Stimulated activated CD4-positive, alpha-beta T cell treated with anti-CD3 and anti-CD28 coated beads, Interleukin-2, amount 100 ng/mL, for 48 hours (primary cell): ENCODE measurements around the gene NCOR2.

Source experiments
- DNase-seq, 2 donors: peaks; one replicate each; pipeline ENCODE4 v3.0.0-alpha.2; 2020

NCOR2 gene

GRCh38 chr12:124541322-124541721, 26.1 kb downstream of the NCOR2 start:
- no peak for DNase-seq

DNA sequence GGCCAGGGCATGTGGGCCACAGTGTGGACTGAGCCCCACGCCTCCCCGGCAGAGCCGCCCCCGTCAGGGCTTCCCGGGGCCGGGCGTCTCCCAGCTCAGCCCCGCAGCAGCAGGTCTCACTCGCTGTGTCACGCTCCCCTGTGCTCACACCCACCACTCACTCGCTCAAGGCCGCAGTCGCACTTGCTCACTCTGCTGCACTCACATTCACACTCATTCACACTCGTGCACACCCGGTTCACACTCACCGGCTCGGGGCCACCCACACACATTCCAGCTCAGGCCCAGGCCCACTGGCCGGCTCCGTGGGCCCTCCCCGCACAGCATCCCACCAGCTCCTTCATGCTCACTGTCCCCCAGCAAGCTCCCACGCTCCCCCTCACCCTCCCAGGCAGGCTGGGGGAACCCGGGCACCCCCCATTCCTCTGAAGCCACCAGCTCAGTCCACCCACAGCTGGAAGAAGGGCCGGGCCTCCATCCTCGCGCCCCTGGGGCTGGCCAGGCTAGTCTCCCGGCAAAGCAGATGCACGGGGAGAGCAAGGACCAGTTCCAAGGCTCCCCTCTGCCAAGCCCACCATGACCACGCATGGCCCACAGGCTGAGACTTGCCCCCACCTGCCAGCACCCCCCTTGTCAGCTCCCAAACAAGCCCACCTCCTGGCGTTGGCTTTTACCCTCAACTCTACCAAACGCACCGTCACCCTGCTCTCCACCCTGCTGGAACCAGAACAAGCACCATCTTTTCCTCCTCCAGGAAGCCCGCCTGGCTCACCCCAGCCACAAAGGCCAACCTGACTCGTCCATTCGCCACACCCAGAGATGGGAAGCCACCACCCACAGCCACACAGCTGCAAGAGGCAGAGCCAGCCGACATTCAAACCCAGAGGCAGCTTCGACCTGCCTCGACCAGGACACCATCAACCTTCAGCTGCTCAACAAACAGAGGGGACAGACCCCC, 28.0 kb downstream of the NCOR2 start:
- no peak for DNase-seq

DNA sequence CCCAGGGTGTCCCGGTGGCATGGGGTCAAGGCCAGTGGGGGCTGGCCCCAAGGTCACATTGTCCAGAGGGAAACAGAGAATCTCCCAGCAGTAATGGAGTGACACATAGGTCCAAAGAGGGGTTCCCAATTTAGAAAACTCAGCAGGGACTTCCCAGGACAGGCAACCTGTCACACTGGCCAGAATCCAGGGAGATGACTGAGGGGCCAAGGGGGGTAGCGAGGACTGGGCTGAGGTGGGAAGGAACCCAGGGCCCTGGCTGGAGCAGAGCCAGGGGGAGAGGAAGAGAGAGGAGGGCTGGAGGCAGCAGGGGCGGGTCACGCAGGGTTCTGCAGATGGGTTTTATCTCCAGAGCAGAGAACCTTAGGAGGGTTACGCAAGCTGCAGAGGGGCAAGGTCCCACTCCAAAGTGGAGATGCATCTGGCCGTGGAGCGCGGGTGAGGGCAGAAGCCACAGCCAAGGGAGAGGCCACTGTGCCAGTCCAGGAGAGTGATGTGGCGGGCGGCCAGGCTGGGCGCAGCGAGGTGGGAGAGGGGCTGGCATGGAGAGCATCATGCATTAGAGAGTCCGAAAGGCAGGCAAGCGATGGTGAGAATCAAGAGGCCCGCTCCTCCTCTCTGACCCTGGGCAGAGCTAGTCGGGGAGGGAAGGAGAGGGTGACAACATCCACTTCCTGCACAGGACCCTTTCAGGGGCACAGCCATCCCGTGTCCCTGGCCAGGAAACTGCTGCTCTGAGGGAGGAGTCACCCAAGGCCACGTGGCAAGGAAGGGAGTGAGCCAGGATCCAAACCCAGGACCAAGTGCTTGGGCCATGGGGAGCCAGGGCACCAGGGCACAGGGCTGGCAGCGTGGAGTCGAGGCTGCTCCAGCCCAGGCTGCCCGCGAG, 29.0 kb downstream of the NCOR2 start:
- DNase-seq = no peak

DNA sequence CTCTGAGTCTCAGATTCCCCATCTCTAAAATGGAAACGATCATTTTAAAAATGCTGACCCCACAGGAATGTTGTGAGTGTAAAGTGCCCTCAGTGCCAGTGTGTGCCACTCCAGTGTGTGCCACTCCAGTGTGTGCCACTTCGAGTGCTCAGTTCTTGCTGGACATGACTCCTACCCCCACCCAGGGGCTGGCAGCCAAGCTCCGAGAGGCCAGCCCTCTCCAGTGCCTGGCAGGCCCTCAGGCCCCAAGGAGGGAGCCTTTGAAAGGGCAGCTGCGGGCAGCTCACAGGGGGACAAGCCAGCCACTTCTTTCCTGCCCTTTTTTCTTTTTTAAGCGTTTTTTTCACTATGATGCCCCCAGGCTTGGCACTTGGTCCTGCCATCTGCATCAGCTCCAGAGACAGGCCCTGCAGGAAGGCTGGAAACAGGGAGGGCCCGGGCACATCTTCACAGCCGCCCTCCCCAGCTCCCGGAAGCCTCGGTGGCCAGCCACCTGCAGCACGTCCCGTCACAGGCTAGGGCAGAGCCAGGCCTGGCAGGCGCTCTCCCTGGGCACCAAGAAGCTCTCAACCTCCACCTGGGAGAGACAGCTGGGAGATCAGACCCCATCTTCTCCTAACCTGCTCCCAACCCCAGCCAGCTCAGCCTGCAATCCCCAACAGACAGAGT, 29.8 kb downstream of the NCOR2 start:
- DNase-seq = no peak

- DNase-seq = no peak
These were observed 30.8 kb downstream of the NCOR2 start for GRCh38 chr12:124536641-124537040.

- DNase-seq = no peak
These were observed 32.4 kb downstream of the NCOR2 start for GRCh38 chr12:124534776-124535740.

GRCh38 chr12:124533456-124533855, 34.0 kb downstream of the NCOR2 start:
- no peak for DNase-seq

- DNase-seq = no peak
These were observed 34.4 kb downstream of the NCOR2 start for GRCh38 chr12:124532967-124533366.

DNA sequence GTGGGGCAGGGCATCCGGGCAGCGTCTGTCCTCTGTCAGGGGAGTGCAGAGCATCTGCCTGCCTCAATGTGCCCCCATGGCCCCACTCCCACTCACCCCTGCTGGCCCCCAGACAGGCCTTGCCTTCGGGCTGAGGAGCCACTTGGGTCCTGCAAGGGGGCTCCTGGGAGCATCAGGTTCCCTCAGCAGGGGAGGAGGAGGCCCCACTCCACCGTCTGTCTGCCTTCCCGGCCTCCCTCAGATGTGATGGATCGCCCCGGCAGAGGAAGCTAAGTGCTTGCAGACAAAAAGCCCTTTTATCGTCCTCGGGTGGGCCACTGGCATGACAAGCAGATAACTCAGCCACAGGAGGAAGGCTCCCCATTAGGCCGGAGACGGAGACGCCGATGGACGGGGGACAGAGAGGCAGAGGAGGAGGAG, 35.1 kb downstream of the NCOR2 start:
- DNase-seq = no peak

DNA sequence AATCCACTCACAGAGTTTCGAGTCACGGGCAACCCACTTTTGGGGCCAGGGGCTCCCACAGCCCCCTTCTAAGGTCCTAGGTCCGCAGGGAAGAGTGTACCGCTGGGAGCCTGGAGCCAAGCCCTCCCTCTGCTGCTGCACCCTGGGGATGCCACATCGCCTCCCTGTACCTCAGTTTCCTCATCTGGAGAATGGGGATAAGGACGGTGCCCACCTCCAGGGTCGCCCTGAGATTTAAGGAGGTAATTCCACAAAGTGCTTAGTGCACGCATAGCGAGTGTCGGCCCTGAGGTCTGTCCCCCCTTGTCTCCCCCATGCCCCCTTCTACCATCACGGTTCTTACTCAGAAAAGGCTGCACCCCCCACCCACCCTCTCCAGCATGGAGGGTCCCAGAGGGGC, 35.5 kb downstream of the NCOR2 start:
- no peak for DNase-seq

DNA sequence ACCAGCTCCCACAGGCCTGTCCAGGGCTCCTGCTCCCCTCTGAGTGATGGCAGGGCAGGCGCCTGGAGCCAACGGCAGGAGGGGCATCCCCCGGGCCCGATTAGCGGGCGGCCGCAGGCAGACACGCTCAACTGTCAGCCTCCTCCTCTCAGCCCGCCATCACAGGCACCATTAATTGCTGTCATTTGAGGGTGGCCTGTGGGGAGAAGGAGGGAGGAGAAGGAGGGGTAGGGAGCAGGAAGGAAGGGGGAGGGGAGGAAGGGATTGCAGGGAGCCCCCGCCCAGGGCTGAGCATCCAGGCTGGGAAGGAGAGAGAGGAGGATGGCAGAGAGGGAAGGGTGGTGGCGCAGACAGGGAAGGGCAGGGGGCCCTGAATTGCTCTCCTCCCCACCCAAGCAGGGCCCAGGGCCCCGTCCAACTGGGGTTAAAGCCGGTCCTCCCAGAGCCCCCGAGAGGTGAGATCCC, 36.1 kb downstream of the NCOR2 start:
- DNase-seq = no peak

GRCh38 chr12:124530637-124531263, 36.7 kb downstream of the NCOR2 start:
- no peak for DNase-seq

DNA sequence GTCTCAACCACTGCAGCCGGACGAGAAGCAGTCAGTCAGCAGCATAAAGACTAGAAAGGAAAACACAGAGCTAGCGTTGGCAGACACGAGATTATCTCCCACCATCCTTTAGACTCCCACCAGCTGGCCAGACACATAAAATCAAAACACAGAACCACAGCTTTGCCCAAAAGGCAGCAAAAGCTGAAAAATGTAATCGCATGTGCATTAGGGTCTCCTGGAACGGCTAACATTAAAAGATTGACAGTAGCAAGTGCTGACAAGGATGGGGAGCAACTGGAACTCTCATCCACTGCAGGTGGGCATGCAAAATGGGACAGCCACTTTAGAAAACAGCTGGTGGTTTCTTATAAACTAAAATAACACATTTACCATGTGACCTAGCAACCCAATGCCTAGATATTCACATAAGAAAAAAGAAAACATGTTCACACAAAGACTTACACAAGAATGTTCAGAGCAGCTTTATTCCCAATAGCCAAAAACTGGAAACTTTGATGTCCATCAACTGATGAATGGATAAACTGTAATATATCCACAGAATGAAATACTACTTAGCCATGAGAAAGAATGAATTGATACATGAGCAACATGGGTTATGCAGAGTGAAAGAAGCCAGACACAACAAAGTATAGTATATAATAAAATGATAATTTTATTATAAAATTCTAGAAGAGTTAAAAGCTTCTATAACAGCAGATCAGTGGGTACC, 37.7 kb downstream of the NCOR2 start:
- no peak for DNase-seq

DNA sequence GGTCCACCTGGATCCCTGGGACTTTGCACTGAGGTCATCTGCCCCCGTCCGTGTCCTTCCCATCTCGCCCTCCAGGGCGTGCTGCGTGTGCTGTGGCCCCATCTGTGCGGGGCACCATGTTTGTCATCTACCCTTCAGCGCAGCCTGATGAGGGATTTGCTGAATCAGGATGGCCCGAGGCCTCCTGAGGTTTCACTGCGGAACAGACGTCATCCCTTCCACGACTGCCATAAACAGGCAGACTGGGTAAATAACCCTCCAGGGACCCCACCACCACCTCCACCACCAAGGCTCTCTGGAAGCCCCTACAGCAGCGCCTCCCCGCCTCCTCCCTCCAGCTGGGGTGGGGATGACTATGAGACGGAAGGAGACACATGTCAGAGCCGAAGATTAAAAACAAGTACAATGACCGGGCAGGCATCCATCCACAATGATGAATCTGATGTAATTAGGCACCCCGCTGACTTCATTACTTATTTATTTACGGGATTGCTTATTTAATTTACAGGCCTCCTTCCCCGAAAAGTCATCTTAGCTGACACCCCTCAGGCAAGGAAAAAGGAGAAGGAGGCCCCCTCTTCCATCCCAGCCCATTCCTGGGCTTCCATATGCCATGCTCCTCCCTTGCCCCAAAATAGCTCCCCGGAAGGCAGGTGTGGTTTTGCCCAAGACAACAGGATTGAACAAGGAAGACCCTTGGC, 39.4 kb downstream of the NCOR2 start:
- no peak for DNase-seq

DNA sequence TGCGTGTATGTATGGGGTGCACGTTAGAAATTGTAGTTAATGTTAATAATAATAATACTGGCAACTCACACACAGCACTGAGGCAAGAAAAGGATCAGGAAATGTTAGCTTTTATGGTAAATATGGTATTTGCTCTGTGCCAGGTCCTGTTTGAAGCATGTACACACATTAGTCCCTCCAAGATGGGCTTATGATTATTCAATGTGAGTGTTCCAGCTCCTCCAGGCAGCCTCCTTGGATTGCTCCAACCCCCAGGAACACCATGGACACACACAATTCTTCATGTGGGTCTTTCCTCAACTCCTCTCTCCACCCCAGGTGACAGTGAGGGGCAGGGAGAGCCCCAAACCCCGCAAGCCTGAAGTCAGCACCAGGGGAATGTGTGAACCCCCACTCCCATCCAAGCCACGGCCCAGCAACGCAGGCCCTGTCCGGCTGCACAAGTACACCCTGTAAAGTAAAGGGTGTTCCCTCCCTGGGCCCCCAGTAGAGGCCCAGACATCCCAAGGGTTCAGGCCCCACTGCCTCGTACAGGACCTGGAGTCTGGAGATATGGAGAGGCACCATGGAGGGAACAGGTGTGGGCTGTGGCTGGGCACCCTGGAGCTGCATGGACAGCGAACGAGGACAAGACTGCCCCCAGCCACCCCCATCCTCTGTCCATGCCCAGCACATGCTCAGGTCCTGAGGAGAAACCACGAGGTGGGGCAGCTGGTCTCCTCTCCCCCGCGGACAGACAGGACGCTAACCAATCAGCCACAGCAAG, 41.3 kb downstream of the NCOR2 start:
- no peak for DNase-seq

DNA sequence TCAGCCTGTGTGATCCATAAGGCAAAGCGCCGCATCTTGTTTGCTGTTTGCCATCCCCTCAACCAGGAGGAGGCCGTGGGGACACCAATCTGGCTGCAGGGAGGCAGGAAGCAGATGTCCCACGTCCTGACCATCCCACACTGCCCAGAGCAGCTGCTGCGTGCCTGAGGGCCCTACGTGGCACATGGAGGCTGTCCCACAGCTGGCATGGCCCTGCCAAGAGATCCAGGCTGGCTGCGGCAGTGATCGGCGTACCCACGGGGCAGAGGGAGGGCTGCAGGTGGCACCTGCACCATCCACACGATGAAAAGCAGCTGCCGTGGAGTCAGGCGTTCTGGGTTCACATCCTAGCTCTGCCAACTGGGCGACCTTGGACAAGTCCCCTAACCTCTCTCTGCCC, 42.0 kb downstream of the NCOR2 start:
- DNase-seq = no peak

- DNase-seq = no peak
These were observed 43.0 kb downstream of the NCOR2 start for GRCh38 chr12:124524231-124524925.

GRCh38 chr12:124523071-124523470, 44.3 kb downstream of the NCOR2 start:
- no peak for DNase-seq

GRCh38 chr12:124520907-124521306, 46.5 kb downstream of the NCOR2 start:
- no peak for DNase-seq
